GM21526 (cell line): ENCODE measurements around the gene SERPINA9.

ENCODE experiments used
- ATAC-seq: cut with Tn5 transposase; IDR thresholded peaks from one replicate; pipeline ENCODE4 v1.9.1; 2021; ENCODE audit warnings: moderate library complexity; ENCODE audit not compliant: unreplicated experiment, low FRiP score

The SERPINA9 gene

DNA sequence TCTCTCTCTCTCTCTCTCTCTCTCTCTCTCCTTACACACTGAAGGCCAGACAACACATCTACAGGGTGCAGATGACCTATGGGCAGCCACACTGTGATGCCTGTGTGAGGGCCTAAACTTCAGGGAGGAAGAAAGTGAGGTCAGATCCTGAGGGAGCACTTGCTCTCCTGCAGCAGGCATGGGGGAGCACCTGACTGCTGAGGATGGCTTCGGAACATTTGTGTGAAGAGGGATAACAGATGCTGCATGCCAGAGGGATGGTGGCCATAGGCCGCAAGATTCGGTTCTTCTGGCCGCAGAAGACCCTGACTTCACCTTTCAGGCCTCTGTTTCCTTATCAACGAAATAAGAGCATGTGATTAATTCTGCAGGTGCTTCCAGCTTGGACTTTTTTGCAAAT, 11.7 kb downstream of the SERPINA9 start:
- ATAC-seq, result no peak

DNA sequence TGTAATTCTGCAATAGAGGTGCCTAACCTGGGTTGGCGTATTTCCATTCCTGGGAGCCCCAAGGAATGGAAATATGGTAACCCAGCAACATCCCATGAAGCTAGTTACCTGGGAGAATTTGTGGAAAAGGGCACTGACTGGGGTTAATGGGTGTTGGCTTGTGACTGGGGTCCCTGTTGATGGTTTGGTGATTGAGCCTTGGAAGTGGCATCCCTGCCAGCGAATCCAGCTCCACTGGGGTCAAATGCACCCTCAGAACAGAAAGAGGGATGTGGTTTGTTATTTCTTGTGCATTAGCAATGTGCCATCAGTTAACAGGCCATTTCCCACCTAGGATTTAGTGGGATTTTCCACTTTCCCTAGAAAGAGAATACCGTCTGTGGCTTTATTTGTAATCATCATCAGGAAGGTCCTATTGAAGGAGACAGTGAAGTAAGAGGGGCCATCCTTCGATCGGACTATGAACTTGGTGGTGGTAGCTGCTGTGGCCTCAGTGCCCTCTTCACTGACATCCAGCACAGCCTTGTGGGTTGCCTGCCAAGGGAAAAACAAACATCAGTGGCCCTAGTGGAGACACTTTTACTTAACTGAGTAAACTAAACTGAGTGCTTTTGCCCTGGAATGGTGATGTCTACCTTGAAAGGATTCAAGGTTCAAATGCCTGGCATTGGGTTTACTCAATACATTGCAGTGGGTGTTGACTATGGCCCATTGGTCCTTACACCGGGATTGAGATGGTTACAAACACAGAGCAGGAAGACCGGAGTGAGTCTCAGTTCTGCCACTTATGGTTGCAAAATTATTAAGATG, 13.0 kb downstream of the SERPINA9 start:
- ATAC-seq, result no peak

DNA sequence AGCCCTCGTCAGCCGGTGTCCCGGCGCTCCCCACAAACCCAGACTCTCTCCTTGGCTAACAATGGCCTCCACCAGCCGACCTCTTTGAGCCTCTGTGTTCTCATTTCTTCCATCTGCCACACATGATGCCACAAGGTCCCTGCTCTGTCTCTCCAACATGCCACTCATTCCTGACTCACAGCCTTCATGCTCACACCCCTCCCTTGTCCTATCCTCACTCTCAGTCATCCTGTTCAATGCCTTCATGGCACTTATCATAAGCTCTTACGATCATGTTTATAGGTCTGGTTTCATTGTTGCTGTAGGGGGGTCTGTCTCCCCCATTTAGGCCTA, 13.8 kb downstream of the SERPINA9 start:
- ATAC-seq, result no peak

DNA sequence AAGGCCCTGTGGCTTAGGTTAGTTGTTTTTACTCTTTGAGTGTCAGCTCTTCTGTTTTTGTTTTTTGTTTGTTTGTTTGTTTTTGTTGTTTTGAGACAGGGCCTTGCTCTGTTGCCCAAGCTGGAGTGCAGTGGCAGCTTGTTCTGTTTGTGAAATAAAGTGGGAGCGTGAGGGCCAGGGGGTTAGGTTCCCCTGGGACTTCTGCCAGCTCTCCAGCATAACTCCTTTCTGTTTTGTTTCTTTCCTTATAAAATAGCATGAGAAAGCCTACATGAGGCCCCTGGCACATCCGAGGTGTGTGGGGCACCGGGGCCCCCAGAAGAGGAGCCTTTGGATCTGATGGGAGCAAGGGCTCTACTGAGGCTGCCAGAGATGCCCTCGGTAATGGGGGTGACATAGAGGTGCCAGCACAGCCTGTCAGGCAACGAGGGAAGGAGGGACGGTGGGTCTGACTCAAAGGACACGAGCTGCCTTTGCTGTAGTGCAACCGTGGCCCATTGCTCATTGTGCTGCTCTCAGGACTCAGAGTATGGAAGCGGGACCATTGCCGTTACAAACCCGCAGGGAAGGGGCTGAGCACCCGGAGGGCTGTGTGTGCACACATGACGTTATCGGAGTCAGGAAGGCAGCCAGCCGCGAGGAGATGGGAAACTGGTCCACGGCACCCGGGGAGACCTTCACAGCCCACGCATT, 14.3 kb downstream of the SERPINA9 start:
- no peak for ATAC-seq

DNA sequence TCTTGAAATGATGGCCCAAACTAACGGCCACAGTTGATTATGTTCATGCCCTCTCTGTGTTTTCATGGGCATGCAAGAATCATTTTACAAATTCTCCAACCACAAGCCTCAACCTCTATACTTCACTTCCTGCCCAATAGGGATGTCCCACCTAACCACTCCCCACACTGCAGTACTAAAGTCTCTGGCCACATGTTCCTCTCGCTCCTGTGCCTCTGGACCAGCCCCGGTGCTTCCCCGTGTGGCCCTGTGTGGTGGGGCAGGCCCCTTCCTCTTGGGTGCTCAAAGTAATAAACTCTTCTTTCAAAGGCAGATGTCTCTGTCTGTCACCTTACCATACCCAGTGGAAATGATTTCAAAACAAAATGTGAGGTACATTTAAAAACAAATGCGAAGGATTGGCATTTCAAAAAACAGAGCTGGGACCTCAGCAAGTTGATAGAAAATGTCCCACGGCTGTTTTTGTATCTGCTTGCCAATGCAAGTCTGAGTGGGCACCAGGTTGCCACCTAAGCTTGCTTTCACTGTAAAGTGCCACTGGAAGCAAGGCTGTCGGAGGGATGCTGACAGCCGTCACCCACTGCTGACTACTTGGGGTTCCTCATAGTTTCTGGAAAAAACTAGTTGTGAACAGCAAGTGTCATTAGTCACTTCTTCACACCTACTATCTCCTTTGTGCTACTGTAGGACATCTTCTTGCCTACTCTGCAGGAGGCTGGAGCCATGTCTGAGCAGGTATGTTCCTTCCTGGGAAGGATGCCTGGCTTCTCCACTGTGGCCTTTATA, 15.2 kb downstream of the SERPINA9 start:
- ATAC-seq, result no peak

DNA sequence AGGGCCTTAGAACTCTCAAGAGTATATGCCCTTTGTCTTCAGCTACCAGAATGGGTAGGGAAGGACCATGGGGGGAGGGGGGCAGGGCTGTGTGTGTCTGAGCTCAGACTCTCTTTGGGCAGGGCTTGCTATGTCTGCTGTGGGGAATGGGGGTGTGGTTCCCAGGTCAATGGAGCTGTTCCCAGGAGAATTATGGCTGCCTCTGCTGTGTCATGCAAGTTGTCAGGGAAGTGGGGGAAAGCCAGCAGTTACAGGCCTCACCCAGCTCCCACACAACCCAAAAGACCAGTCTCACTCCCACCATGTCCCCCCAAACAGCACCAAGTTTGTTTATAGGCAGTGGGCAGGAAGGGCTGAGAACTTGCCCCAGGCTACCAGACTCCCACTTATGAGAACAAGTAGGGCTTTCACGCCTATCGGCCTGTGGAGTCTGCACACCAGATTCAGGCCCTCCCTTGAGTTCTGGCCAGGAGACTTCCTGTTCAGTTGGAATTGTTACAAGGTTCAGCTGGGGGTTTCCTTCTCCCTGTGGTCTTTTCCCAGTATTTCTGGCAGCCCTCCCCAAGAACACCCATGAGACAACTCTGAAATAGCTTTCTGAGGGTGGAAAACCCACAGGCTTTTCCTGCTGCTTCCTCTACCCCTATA, 17.3 kb downstream of the SERPINA9 start:
- no peak for ATAC-seq

DNA sequence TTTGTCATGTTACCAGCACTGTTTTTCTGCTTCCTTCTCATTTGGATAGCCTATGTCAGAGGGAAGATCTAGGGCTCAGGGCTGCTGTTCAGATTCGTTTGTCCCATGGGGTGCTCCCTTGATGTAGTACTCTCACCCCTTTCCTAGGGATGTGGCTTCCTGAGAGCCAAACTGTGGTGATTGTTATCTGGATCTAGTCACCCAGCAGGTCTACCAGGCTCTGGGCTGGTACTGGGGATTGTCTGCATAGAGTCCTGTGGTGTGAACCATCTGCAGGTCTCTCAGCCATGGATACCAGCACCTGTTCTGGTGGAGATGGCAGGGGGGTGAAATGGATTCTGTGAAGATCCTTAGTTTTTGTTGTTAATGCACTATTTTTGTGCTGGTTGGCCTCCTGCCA, 17.9 kb downstream of the SERPINA9 start:
- ATAC-seq, result no peak

DNA sequence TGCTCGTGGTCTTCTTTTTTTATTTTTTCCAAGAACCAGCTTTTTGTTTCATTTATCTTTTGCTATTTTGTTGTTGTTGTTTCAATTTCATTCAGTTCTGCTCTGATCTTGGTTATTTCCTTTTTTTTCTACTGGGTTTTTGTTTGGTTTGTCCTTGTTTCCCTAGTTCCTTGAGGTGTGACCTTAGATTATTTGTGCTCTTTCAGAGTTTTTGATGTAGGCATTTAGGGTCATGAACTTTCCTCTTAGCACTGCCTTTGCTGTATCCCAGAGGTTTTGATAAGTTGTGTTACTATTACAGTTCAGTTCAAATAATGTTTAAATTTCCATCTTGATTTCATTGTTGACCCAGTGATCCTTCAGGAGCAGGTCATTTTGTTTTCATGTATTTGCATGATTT, 20.1 kb downstream of the SERPINA9 start:
- no peak for ATAC-seq

DNA sequence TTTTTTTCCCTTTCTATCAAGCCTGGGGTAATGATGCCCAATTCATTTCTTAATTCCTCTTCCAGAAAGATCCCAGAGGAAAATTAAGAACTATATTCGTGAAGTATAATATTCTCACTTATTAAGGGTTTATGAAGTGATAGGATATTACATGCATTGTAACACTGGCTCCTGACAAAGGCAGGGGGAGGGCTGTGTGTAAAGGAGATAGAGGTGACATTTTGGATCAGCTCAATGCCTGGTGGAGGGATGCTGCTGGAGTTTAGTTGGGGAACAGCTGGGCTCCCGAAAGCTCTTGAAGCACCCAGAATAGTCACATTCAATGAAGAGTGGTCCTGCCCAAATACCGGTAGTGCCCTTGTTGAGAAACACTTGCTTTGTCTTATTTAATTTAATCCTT, 24.2 kb downstream of the SERPINA9 start:
- no peak for ATAC-seq

DNA sequence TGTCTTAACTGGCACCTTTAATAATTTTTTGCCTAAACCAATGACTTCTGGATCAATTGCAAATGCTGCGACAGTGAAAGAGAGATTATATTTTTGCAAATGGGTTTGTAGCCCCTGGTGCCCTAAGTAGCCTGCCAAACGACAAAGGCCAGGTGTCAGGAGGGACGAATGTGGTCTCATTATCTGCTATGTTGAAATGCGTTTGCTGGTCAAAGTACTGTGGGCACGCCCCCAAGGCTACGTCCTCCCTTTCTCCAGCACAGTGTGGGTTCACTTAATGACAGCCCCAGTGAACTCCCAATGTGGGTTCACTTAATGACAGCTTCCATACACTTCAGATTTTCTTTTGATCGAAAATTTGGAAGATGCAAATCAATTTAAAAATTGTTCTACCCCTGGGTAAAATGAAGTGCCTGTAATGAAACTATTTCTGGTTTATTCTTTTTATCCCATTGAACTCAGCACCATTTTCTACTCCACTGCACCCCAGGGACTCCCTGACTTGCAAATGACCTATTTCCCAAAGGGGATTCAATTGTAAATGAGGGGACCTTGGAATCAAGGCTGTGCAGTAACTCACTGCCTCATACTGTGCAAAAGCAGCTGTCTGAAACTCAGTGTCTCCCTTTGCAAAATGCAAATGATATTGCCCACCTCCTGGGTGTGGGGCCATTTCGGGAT, 24.8 kb downstream of the SERPINA9 start:
- ATAC-seq, result no peak

DNA sequence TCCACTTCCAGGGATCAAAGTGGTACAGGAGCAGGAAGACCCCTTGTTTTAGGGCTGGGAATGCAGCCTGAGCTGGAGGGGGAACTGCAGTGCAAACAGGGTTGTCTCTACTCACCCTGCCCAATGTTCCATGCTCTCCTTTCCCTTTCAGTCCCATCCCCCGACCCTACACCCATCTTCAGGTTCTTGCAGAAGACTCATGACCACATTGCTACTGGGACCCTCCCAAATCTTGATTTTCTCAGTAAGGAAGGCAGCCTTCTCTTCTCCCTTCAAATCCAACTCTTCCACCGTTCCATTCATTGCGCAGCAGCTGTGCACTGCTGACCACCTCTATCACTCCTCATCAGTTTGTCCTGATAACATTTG, 25.3 kb downstream of the SERPINA9 start:
- ATAC-seq, result no peak

DNA sequence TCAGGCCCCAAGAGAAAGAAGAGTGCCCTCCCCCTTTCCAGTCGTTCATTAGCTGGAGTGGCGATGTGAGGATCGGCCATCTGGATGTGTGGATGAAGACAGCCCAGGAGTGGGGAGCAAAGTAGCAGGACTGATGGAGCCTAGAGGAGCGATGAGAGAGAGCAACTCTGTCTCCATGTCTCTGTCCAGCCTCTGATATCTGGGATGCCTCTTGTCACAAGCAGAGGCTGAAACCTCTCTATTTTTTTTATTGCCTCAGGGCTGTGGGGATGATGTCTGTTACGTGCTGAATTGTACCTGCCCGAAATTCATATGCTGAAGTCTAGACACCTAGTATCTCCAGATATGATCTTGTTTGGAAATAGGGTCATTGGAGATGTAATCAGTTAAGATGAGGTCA, 26.1 kb downstream of the SERPINA9 start:
- no peak for ATAC-seq

DNA sequence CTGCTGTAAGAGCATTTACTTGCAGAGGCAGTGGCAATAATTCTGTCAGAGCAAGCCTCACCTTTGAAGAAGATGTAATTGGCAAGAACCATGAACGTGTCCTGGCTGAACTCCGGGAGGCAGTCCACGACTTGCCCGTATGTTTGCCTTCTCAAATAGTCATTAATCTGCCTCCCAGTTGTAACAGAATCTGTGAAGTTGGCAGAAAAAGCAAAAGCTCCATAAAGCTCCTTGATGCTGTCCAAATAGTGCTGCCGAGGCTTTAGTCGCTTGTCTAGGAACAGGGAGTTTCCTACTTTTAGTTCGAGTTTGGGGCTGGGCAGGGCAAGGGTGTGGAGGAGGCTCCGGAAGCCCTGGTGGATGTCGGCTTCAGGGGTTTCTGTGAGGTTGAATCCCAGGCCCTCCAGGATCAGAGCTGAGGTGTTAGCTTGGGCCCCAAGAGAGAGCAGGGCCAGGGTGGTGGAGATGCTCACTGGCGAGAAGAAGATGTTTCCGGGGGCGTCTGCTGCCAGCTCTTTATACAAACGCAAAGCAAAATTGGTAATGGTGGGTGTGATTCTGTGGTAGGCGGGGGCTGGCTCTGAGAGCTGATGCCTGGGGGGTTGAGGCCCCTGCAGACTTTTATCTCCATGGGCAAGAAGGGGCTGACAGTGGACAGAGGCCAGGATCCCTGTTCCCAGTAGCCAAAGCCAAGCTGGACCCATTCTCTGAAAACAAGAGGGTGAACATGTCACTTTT, 27.8 kb downstream of the SERPINA9 start:
- ATAC-seq, result no peak

DNA sequence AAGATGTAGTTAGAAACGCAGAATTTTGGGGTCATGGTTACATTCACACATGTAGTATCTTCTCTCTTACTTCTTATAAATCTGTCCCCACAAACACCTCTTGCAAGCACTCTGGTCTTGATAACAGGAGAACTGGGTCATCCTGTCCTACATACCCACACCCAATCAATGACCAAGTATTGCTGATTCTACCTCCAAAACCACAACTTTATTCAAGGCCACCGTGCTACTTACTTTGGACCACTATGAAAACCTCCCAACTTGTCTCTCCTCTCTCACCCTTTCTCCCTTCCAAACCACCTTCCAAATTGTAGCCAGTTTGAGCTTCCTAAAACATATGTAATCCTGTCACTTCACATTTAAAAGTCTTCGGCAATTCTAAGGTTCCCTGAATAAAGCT, 28.8 kb downstream of the SERPINA9 start:
- no peak for ATAC-seq

DNA sequence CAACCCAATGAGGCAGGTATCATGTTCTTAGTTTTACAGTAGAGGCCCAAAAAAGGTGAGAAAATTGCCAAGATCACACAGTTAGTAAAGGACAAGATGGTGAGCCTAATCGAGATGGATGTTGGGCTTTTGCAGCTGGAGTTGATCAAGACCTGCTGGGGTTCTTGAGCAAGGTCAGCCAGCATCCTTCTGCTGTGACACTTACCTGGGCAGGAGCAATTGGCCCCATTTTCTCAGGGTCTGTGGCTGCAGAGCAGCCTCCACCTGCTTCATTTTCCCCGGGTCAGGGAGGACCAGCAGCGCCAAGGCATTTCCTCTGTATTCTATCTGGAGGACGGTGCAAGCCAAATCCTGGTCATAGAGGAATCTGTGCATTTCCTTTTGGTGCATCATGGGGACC, 29.9 kb downstream of the SERPINA9 start:
- ATAC-seq, result no peak

DNA sequence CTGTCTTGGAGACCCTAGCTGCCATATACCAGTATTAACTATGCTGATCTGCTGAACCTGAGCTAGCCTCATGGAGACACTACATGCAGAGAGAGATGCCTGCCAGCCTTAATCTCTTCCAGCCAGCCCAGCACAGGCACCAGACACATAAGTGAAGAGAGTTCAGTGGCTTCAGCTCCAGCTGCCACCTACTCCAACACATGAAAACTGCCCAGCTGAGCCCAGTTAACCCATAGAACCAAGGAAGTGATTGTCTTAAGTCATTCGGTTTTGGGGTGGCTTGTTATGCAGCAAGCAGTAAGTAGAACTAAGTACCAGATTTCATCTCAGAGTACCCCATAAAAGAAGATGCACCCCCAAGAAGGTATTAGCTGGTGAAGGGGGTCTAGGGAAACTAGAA, 31.0 kb downstream of the SERPINA9 start:
- ATAC-seq, result no peak

DNA sequence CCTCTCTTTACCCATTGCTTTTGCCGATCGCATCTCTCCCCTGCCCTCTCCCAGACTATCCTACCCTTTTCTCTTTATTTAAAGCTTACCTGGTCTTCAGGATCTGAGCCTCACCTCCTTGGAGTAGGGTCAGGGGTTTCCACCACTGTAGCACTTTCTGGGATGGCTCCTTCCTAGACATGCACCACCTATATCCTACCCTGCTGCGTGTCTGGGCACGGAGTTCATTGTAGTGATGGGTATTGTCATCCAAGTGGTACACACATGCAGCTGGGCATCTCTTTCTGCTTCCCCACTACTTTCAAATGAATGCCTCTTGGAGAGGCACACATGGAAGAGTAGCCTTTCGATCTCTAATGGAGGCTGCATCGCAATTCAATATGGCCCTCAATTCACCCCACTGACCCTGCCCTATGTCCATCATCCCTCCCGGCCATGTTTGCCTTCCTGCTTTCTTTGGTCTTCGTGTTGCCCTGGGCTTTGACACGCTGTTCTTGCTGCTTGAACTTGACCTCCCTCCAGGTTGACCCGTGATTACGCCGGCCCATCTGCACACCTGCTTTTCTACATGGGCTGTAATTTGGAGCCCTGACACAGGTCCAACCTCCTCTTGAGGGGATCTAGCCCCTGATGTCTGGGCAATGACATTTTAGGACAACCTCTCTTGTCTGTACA, 34.3 kb downstream of the SERPINA9 start:
- no peak for ATAC-seq

DNA sequence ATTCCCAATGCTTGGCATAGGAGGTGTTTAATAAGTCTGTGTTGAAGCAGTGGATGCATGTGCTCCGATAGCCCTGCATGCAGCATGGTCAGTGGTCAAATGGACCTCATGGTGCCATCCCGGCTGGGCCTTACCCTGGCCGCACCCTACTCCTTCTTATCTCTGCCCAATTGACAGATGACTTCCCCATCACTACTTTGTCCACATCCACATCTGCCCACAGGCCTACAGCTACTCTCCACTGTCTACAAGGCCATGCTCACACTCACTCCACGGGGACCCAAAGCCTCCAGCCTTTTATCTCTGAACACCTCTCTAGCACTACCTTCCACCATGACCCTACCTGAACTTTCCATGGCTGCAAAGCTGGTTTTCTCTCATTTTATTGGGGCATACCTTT, 34.9 kb downstream of the SERPINA9 start:
- ATAC-seq, result no peak

DNA sequence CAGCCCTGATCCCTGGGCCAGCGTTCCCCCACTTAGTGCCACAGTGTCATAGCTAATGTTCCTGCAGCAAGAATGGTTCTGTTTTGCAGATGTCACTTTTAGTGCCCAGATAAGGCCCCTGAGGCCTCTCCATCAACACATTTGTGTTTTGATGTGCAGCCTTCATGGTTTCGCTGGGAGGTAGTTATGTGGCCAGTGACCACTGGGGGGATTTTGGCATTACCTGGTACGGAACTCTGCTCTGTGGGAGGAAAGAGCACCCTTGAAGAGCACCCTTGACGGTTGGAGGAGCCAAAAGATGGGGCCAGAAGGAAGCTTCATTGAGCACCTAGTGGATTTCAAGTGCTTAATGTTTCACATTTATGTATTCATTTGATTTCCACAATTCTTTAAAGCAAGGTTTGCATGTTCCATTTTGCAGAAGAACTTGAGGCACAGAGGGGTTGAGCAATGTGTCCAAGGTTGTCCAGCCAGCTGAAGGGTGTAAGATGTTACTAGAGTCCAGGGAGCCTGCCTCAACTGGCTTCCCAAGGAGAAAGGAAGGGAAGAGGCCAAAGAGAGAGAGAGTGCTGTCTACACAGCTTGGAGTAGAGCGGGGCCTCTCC, 36.4 kb downstream of the SERPINA9 start:
- no peak for ATAC-seq
